Activated naive CD4-positive, alpha-beta T cell treated with anti-CD3 and anti-CD28 coated beads for 36 hours (primary cell): ENCODE data around the gene DIS3L2. TPM values are rescaled to one million over a fixed set of nuclear protein-coding genes. Genes with fewer than 3 reads are reported as not detected.
"Not testable (repeated sequence)": the region's sequence is repeated elsewhere in the genome, so short reads cannot be mapped to it uniquely, and the experiment has no call there.

ENCODE experiments used
- CTCF ChIA-PET: fragments of 350-600 bp; sonication (Branson Sonifier 250); formaldehyde crosslinking; loops from one replicate; lab custom pipeline; 2021; ENCODE audit warnings: antibody characterized with exemption; lab: Charles Lee
- DNase-seq: peaks from one replicate; pipeline ENCODE4 v3.0.0-alpha.2; 2020
- H3K27ac Mint-ChIP-seq: one replicate; pipeline ENCODE4 v1.8.0; 2021; ENCODE audit warnings: mild to moderate bottlenecking, mixed read lengths
- H3K27me3 Mint-ChIP-seq: one replicate; pipeline ENCODE4 v1.8.0; 2021; ENCODE audit warnings: low read depth, mixed read lengths
- H3K36me3 Mint-ChIP-seq: one replicate; pipeline ENCODE4 v1.8.0; 2021; ENCODE audit warnings: low read depth, mixed read lengths
- H3K4me1 Mint-ChIP-seq: one replicate; pipeline ENCODE4 v1.8.0; 2021; ENCODE audit warnings: low read depth, mixed read lengths
- H3K4me3 Mint-ChIP-seq: one replicate; pipeline ENCODE4 v1.8.0; 2021; ENCODE audit warnings: mild to moderate bottlenecking, moderate library complexity, mixed read lengths
- H3K9me3 Mint-ChIP-seq: one replicate; pipeline ENCODE4 v1.8.0; 2021; ENCODE audit warnings: mixed read lengths
- intact Hi-C: fragments of 100-400 bp; cut with micrococcal nuclease; formaldehyde crosslinking; loops from one replicate; pipeline ENCODE4 v1.15.1; 2023
- total RNA-seq, 2 experiments: library from RNA; stranded (reverse); gene quantifications; one replicate each; pipeline ENCODE4 v1.2.3, GENCODE V29; 2021

Gene DIS3L2
- total RNA-seq, 2 experiments from 2014 or later = 32.4 to 35.3 TPM

DNA sequence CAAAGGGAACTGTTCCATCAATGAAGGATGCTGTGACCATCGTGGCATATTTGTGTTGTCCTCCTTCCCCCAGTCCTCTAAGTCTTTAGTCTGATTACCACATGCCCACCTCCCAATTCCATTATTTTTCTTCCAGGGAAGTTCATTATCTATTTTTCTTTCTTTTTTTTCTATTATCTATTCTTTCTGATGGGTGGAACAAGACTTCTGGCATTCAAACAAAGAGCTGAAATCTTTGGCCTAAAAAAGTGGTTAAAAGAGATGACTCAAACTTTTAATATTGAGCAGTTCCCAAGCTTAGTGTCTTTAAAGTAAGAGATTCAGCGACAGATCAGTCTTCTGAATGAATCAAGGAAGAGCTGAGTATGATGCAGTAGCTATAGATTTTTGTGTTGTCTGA is 66.6 kb downstream of the DIS3L2 start:
- H3K9me3 Mint-ChIP-seq = peaks cover 2% of the 10 kb centered on the region
- intact Hi-C loops = no loop called here
- H3K4me1 Mint-ChIP-seq = peaks cover 30% of the 10 kb centered on the region
- peaks cover 59% of the 10 kb centered on the region for H3K36me3 Mint-ChIP-seq
- CTCF ChIA-PET = interaction anchor here (0.6 to 1.5 kb wide), 4 partner anchors 9 to 270 kb away, joined by 3 to 5 read pairs (median 4); no protein-coding TSS in a partner anchor
- no peak overlapping the region for H3K4me3 Mint-ChIP-seq
- H3K27me3 Mint-ChIP-seq = no peaks in the 10 kb centered on the region
- H3K27ac Mint-ChIP-seq = no peak overlapping the region
- no peak for DNase-seq

DNA sequence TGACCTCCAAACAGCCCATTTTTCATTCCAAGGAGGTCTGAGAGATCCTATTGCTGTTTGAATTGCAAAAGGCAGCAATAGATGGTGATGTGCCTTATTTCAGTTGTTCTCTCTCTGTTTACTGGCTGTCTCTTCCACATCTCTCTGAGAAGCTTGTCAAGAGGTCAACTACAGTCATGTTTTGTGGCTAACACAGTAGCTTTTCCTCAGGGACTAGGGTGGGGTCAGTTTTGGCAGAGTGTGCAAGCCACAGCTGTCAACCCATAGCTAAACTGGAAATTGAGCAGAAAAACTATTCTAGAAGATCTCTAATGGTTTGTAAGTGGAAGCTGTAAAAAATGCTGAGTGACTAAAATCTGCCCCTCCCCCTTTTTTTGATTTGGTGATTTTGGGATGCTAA is 67.1 kb downstream of the DIS3L2 start:
- intact Hi-C loops = no loop called here
- Mint-ChIP-seq H3K9me3 (peaks cover 2% of the 10 kb centered on the region), H3K27me3 (no peaks in the 10 kb centered on the region), H3K4me1 (peaks cover 30% of the 10 kb centered on the region), H3K27ac (no peak overlapping the region), H3K4me3 (no peak overlapping the region), H3K36me3 (peaks cover 59% of the 10 kb centered on the region)
- CTCF ChIA-PET = interaction anchor here (0.6 to 1.5 kb wide), 3 partner anchors 9 to 270 kb away, joined by 3 to 5 read pairs (median 4); no protein-coding TSS in a partner anchor
- no peak for DNase-seq

DNA sequence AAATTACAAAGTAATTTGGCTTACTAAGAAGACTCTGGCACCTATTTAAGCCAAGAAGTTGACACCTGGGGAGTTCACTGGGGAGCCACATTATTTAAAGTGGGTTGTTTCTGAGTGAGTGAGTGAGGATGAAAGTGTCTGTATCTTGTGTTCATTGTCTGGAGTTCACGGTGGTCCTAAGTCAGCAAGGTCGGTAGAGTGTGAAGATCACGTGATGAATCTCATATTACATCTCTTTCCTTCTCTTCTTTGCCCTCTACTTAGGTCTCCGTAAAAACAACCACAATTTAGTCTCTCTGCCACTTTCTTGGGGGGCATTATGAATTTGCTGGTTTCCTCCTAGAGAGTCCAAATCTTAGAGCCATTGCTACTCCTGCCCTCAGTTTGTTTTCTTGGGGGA is 67.8 kb downstream of the DIS3L2 start:
- no peak for DNase-seq
- H3K27ac Mint-ChIP-seq = no peak overlapping the region
- H3K36me3 Mint-ChIP-seq = peaks cover 66% of the 10 kb centered on the region
- H3K4me1 Mint-ChIP-seq = peaks cover 30% of the 10 kb centered on the region
- intact Hi-C loops = no loop called here
- H3K9me3 Mint-ChIP-seq = peaks cover 7% of the 10 kb centered on the region
- H3K27me3 Mint-ChIP-seq = no peaks in the 10 kb centered on the region
- CTCF ChIA-PET = interaction anchor here (1.5 kb wide), 1 partner anchor 8 kb away, joined by 4 read pairs; no protein-coding TSS in a partner anchor
- no peak overlapping the region for H3K4me3 Mint-ChIP-seq

DNA sequence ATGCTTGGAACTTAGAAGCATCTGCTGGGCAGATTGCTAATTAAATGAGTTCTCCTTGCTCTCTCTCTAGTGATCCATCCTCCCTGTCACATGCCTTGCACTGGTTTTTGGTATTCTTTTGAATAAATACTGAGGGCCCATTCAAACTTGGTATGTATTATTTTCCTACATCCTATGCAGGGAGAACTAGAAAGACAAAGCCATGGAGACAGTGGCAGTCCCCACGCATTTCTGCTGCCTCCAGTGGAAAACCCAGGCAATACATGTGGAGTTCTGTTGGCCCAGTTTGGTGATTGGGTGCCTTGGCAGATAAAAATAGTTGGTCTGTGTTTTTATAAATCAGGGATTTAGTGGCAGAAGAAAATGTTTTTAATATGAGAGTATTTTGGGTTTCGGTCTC is 68.7 kb downstream of the DIS3L2 start:
- peaks cover 15% of the 10 kb centered on the region for H3K9me3 Mint-ChIP-seq
- CTCF ChIA-PET = no interaction called here
- intact Hi-C loops = no loop called here
- H3K4me1 Mint-ChIP-seq = peaks cover 30% of the 10 kb centered on the region
- peaks cover 72% of the 10 kb centered on the region for H3K36me3 Mint-ChIP-seq
- H3K27ac Mint-ChIP-seq = no peak overlapping the region
- H3K27me3 Mint-ChIP-seq = no peaks in the 10 kb centered on the region
- no peak for DNase-seq
- no peak overlapping the region for H3K4me3 Mint-ChIP-seq

DNA sequence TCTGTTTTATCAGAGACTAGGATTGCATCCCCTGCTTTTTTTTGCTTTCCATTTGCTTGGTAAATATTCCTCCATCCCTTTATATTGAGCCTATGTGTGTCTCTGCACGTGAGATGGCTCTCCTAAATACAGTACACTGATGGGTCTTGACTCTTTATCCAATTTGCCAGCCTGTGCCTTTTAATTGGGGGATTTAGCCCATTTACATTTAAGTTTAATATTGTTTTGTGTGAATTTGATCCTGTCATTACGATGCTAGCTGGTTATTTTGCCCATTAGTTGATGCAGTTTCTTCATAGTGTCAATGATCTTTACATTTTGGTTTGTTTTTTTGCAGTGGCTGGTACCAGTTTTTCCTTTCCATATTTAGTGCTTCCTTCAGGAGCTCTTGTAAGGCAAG is 73.8 kb downstream of the DIS3L2 start:
- CTCF ChIA-PET, H3K27ac Mint-ChIP-seq, DNase-seq, H3K4me3 Mint-ChIP-seq, intact Hi-C loops, H3K27me3 Mint-ChIP-seq: not testable (repeated sequence)
- H3K9me3 Mint-ChIP-seq = peaks cover 23% of the 10 kb centered on the region
- H3K4me1 Mint-ChIP-seq = peaks cover 15% of the 10 kb centered on the region
- H3K36me3 Mint-ChIP-seq = peaks cover 72% of the 10 kb centered on the region

DNA sequence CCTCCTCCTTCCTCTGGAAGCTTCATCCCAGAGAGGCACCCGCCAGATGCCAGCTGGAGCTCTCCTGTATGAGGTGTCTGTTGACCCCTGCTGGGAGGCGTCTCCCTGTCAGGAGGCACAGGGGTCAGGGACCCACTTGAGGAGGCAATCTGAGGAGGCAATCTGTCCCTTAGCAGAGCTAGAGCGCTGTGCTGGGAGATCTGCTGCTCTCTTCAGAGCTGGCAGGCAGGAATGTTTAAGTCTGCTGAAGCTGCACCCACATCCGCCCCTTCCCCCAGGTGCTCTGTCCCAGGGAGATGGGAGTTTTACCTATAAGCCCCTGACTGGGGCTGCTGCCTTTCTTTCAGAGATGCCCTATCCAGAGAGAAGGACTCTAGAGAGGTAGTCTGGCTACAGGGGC is 75.4 kb downstream of the DIS3L2 start:
- peaks cover 61% of the 10 kb centered on the region for H3K36me3 Mint-ChIP-seq
- intact Hi-C loops, H3K4me3 Mint-ChIP-seq, H3K27me3 Mint-ChIP-seq, DNase-seq, H3K27ac Mint-ChIP-seq: not testable (repeated sequence)
- peaks cover 15% of the 10 kb centered on the region for H3K4me1 Mint-ChIP-seq
- peaks cover 21% of the 10 kb centered on the region for H3K9me3 Mint-ChIP-seq
- CTCF ChIA-PET = interaction anchor here (1.4 kb wide), 1 partner anchor 8 kb away, joined by 4 read pairs; no protein-coding TSS in a partner anchor

DNA sequence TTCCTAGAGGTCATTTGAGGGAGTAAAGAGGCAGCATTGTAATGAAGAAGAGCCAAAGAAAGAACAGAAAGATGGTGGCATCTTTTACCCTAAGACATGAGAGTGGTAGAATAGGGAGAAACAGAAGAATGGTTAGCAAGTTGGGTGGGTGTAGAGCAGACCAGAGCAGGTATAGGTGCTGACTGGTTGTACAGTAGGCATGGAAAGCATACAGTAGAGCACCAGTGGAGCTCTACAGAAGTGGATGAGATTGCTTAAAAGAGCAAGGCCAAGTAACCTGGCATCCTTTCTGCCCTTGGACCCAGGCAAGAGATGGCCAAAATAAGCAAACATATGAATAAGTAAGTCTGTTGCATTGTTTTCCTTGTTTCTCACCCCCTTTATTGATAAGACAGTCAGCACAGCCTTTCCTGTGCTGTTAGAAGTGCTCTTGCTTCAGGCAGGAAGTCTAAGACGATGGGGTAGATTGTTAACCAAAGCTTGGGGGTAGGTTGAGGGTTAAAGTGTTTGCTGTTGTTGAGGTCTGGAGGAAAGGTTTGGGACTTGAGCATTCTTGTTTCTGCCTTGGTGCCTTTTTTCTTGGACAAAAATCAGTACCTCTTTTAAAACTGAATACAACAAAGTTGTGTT is 76.9 kb downstream of the DIS3L2 start:
- Mint-ChIP-seq H3K4me1 (peaks cover 25% of the 10 kb centered on the region), H3K9me3 (peaks cover 21% of the 10 kb centered on the region), H3K27me3 (no peaks in the 10 kb centered on the region), H3K27ac (no peak overlapping the region), H3K36me3 (peaks cover 47% of the 10 kb centered on the region), H3K4me3 (no peak overlapping the region)
- intact Hi-C loops = no loop called here
- CTCF ChIA-PET = interaction anchor here (1.1 to 1.4 kb wide), 2 partner anchors 10 to 14 kb away, joined by 3 to 4 read pairs; no protein-coding TSS in a partner anchor
- DNase-seq = no peak

DNA sequence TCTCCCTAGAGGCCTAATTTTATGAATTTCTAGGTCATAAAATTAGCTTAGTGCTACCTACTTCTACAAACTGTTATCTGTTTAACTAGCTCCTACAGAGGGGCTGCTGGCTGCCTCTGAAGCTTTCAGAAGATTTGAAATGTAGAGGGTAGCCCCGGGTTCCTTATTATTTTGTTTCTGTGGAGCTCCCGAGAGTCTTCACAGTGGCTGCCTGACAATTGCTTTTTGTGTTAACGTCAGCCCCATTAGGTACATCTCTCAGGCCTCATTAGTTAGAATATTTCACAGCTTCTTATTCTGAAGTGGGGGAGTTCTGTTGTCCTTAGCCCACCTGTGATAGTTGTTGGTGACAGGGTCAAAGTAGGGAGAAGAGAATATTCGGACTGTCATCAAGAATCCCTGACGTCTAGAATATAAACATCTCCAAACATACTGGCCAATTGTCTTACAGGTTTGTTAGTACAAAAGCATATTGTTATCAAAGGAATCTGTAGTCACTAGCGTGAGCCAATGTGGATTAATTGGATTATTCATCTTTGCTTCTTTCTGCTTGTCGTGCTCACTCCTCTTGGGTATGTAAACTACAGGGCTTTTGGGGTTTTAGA is 77.5 kb downstream of the DIS3L2 start:
- H3K4me1 Mint-ChIP-seq = peaks cover 27% of the 10 kb centered on the region
- peaks cover 42% of the 10 kb centered on the region for H3K36me3 Mint-ChIP-seq
- no peaks in the 10 kb centered on the region for H3K27me3 Mint-ChIP-seq
- no peak overlapping the region for H3K4me3 Mint-ChIP-seq
- no peak for DNase-seq
- intact Hi-C loops = no loop called here
- CTCF ChIA-PET = interaction anchor here (1.1 kb wide), 1 partner anchor 15 kb away, joined by 3 read pairs; no protein-coding TSS in a partner anchor
- peaks cover 20% of the 10 kb centered on the region for H3K9me3 Mint-ChIP-seq
- no peak overlapping the region for H3K27ac Mint-ChIP-seq

DNA sequence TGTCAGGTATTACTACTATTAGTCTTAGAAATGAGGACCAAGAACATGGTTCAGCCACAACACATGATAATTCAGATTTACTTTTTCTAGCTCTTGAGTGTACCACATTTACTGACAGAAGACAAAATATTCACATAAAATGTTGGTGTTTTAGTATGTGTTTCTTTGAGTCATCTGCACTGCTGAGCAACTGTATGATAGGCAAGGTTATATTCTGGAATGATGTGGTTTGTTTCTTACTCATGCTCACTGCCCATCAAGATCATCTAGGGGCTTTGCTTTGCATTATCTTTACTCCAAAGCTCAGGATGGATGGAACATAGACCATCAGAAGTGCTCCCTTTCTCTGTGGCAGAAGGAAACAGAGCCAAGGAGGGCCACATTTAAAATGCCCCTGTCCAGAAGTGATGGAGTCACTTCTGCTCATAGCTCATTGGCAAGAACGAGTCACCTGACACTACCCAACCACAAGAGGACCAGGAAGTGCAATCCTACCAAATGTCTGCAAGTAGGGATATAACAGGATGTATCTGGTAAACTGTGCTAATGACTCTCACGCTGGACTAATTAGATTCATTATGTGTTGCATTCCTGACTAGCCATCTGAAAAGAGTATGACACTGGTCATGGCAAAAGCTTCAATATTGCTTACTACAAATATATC is 81.5 kb downstream of the DIS3L2 start:
- peaks cover 21% of the 10 kb centered on the region for H3K4me1 Mint-ChIP-seq
- H3K4me3 Mint-ChIP-seq = no peak overlapping the region
- no peak overlapping the region for H3K27ac Mint-ChIP-seq
- H3K36me3 Mint-ChIP-seq = peaks cover 25% of the 10 kb centered on the region
- H3K27me3 Mint-ChIP-seq = no peaks in the 10 kb centered on the region
- intact Hi-C loops = loop anchor here (2.0 kb wide), 1 partner anchor 16 kb away; no protein-coding TSS in a partner anchor
- peak; percentile 13 for DNase-seq
- CTCF ChIA-PET = no interaction called here
- no peaks in the 10 kb centered on the region for H3K9me3 Mint-ChIP-seq

DNA sequence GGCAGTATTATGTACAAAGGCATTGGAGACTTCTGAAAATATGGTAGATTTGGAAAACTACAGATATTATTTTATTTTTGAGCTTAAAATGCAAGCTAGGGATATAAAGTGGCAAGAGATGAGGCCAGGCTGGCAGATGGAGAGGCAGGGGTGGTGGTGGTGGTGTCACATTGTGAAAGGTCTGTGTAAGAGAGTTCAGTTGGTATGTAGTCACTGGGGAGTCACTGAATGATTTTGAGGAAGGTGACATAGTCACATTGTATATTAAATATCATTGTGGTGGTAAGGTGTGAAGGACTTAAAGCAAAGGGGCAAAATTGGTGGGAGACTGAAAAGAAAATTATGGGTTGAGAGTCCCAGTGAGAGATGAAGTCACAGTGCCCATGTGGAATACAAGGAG is 82.5 kb downstream of the DIS3L2 start:
- no peak for DNase-seq
- peaks cover 15% of the 10 kb centered on the region for H3K4me1 Mint-ChIP-seq
- intact Hi-C loops = loop anchor here (2.0 kb wide), 1 partner anchor 17 kb away; no protein-coding TSS in a partner anchor
- H3K9me3 Mint-ChIP-seq = no peaks in the 10 kb centered on the region
- no peaks in the 10 kb centered on the region for H3K27me3 Mint-ChIP-seq
- H3K36me3 Mint-ChIP-seq = peaks cover 24% of the 10 kb centered on the region
- no peak overlapping the region for H3K4me3 Mint-ChIP-seq
- CTCF ChIA-PET = interaction anchor here (0.6 kb wide), 1 partner anchor 154 kb away, joined by 3 read pairs; no protein-coding TSS in a partner anchor
- H3K27ac Mint-ChIP-seq = no peak overlapping the region

DNA sequence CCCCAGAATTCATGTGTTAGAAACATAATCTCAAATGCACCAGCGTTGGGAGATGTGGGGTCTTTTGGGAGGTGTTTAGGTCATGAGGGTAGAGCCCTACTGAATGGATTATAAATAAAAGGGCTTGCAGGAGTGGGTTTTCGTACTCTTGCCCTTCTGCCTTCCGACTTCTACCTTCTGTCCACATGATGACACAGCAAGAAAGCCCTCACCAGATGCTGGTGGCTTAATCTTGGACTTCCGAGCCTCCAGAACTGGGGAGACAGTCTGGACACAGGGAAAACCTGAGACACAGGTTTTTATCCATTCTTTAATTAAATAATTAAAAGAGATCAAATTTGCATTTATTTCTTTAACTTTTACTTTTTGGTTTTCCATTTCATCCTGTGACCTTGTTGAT is 87.8 kb downstream of the DIS3L2 start:
- Mint-ChIP-seq H3K9me3 (no peaks in the 10 kb centered on the region), H3K4me3 (no peak overlapping the region), H3K27ac (no peak overlapping the region), H3K4me1 (peaks cover 2% of the 10 kb centered on the region), H3K36me3 (peaks cover 17% of the 10 kb centered on the region), H3K27me3 (no peaks in the 10 kb centered on the region)
- CTCF ChIA-PET = no interaction called here
- intact Hi-C loops = no loop called here
- DNase-seq = no peak

DNA sequence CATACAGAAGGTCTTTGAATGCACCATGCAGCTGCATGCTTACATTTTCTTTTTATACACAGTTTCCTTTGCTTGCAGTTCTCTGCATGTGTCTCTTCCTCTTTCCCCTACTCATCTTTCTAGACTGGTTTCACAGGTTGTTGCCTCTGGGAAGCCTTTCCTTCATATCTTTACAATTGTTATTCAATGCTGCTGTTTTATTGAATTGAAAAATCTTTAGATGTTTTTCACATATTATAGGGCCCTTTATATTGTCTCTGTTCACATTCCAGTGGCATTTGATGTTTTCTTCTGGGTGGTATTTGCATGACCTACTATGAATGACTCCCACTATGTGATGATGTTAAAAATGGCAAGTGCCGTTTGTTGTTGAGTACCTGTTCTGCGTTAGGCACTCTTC is 91.1 kb downstream of the DIS3L2 start:
- no peak for DNase-seq
- intact Hi-C loops = no loop called here
- peaks cover 13% of the 10 kb centered on the region for H3K36me3 Mint-ChIP-seq
- no peak overlapping the region for H3K27ac Mint-ChIP-seq
- peaks cover 8% of the 10 kb centered on the region for H3K4me1 Mint-ChIP-seq
- no peaks in the 10 kb centered on the region for H3K27me3 Mint-ChIP-seq
- CTCF ChIA-PET = no interaction called here
- no peak overlapping the region for H3K4me3 Mint-ChIP-seq
- H3K9me3 Mint-ChIP-seq = no peaks in the 10 kb centered on the region
